AG09319 (cell line): Measurements from ENCODE around the gene MRPL10.
"Not testable (repeated sequence)": the region's sequence is repeated elsewhere in the genome, so short reads cannot be mapped to it uniquely, and the experiment has no call there.

Experiments
- DNase-seq: peaks from one replicate; pipeline ENCODE4 v3.0.0-alpha.2; 2010; ENCODE audit warnings: low read depth; ENCODE audit errors: extremely low read depth
- CTCF ChIP-seq: IDR thresholded peaks from 2 replicates; pipeline ENCODE4 v1.5.1; 2011; ENCODE audit warnings: low read depth, mild to moderate bottlenecking, inconsistent platforms, low read length, moderate library complexity

Gene MRPL10

DNA sequence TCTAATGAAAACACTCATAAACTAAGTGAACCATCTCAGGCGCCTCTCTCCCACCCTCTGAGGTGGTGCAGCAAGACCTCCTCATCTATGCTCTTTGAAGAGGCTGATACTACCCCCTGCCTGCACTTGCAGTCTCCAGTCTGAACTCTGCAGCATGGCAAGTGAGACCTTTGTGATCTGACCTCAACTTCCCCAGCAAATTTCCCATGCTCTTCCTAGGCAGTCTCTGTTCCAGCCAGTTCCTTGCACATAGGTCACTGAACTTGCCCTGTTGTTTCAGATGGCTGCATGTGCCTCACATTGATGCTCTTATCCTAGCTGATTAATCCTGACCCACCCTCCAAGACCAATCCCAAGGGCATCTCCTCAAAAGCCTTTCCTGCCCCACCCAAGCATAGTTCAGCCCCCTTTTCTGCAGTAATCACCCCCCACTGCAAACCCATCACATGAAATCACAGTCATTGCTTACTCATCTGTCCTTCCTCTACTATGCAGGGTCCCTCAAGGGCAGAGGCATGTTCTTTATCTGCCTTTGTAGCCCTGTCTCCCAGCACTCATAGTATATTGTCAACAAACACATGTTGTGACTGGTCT, 56.3 kb downstream of the MRPL10 start:
- TF ChIP-seq CTCF, result no peak
- no peak for DNase-seq

- DNase-seq, result no peak
These were observed 57.0 kb downstream of the MRPL10 start for GRCh38 chr17:47774331-47774730.

DNA sequence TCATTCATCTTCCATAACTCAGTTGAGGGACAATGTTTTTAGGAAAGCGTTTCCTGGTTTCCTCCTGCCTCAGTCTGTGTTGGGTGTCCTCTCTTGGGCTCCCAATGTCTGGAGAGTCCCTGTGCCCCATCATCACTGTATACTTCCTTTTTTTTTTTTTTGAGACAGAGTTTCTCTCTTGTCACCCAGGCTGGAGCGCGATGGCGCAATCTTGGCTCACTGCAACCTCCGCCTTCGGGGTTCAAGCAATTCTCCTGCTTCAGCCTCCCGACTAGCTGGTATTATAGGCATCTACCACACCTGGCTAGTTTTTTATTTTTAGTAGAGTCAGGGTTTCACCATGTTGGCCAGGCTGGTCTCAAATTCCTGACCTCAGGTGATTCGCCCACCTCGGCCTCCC, 57.7 kb downstream of the MRPL10 start:
- not testable (repeated sequence) for DNase-seq

More at GRCh38 chr17:47774331-47774730, 57.0 kb downstream of the MRPL10 start:
- no peak for TF ChIP-seq CTCF
